Suppressor macrophage treated with lipopolysaccharide for 4 hours (primary cell): ENCODE data around the gene MRPL39.

Experiments used
- DNase-seq: peaks from one replicate; pipeline ENCODE4 v3.0.0-alpha.2; 2020

MRPL39 gene

DNA sequence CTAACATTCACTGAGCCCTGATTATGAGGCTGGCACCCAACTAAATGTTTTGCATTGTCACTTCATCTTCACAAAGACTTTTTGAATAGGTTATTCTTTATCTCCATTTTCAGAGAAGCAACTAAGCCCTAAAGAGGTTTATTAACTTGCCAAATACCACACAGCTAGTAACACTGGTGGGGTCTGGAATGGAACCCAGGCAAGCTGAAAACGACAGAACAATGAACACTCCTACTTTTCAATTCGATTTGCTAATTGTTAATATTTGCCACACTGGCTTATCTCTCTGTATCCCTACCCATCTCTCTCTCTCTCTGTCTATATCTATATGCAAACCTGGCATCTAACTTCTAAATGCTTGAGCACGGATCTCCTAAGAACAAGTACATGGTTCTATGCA, 40.6 kb downstream of the MRPL39 start:
- DNase-seq = no peak

- peak; percentile 31 for DNase-seq
These were observed 41.7 kb downstream of the MRPL39 start for GRCh38 chr21:25565272-25566211.

DNA sequence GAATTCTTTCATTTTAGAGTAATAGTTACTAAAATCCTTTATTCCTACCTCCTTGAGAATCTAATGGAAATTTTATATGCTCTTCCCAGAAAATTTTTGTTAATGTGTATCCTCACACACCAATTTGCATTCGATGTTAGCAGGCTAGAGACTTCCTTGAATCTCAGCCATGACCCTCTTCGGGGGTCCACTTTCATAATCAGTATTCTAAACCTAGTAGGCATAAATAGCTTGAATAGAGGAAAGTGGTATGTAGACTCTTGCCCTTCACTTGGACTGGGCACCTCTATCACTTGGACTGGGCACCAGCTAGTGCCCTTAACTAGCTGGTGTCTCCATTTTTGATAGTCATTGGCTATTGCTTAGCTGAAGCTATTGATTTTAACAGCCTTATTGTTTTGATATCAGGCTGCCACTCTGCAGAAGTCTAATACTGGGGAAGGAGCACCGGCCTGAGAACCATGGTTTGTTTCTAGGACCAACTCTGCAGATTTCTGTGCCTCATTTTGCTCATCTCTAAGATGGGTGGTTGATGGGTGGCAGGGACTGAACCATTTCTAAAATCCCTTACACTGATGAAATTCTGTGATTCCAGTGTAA, 42.8 kb downstream of the MRPL39 start:
- DNase-seq = peak; percentile 30

GRCh38 chr21:25563361-25564116, 43.7 kb downstream of the MRPL39 start:
- DNase-seq = peak; percentile 60

GRCh38 chr21:25562660-25563059, 44.6 kb downstream of the MRPL39 start:
- no peak for DNase-seq

DNA sequence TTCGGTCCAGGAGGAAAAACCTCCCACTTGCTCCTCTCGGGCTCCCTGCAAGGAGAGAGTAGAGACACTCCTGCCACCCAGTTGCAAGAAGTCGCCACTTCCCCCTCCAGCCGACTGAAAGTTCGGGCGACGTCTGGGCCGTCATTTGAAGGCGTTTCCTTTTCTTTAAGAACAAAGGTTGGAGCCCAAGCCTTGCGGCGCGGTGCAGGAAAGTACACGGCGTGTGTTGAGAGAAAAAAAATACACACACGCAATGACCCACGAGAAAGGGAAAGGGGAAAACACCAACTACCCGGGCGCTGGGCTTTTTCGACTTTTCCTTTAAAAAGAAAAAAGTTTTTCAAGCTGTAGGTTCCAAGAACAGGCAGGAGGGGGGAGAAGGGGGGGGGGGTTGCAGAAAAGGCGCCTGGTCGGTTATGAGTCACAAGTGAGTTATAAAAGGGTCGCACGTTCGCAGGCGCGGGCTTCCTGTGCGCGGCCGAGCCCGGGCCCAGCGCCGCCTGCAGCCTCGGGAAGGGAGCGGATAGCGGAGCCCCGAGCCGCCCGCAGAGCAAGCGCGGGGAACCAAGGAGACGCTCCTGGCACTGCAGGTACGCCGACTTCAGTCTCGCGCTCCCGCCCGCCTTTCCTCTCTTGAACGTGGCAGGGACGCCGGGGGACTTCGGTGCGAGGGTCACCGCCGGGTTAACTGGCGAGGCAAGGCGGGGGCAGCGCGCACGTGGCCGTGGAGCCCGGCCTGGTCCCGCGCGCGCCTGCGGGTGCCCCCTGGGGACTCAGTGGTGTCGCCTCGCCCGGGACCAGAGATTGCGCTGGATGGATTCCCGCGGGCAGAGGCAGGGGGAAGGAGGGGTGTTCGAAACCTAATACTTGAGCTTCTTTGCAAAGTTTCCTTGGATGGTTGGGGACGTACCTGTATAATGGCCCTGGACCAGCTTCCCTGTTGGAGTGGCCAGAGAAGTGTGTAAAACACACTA, 45.3 kb downstream of the MRPL39 start:
- DNase-seq = peak; percentile 97

GRCh38 chr21:25560891-25561290, 46.4 kb downstream of the MRPL39 start:
- DNase-seq = peak; percentile 66

- peak; percentile 93 for DNase-seq
These were observed 47.0 kb downstream of the MRPL39 start for GRCh38 chr21:25560271-25560685.

- DNase-seq = peak; percentile 71
These were observed 47.5 kb downstream of the MRPL39 start for GRCh38 chr21:25559746-25560145.

GRCh38 chr21:25558123-25558522, 49.2 kb downstream of the MRPL39 start:
- DNase-seq = no peak

GRCh38 chr21:25557180-25557579, 50.1 kb downstream of the MRPL39 start:
- DNase-seq = peak; percentile 24

- DNase-seq = no peak
These were observed 51.2 kb downstream of the MRPL39 start for GRCh38 chr21:25556091-25556490.

GRCh38 chr21:25555492-25555891, 51.8 kb downstream of the MRPL39 start:
- DNase-seq = no peak

- no peak for DNase-seq
These were observed 54.4 kb downstream of the MRPL39 start for GRCh38 chr21:25552856-25553255.

DNA sequence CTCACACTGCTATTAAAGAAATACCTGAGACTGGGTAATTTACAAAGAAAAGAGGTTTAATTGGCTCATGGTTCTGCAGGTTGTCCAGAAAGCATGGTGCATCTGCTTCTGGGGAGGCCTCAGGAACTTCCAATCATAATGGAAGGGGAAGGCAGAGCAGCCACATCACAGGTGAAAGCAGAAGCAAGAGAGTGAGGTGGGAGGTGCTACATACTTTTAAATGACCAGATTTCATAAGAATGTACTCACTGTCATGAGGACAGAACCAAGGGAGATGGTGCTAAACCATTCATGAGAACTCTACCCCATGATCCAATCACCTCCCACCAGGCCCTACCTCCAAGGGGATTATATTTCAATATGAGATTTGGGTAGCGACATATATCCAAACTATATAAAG, 55.7 kb downstream of the MRPL39 start:
- DNase-seq = peak; percentile 3

DNA sequence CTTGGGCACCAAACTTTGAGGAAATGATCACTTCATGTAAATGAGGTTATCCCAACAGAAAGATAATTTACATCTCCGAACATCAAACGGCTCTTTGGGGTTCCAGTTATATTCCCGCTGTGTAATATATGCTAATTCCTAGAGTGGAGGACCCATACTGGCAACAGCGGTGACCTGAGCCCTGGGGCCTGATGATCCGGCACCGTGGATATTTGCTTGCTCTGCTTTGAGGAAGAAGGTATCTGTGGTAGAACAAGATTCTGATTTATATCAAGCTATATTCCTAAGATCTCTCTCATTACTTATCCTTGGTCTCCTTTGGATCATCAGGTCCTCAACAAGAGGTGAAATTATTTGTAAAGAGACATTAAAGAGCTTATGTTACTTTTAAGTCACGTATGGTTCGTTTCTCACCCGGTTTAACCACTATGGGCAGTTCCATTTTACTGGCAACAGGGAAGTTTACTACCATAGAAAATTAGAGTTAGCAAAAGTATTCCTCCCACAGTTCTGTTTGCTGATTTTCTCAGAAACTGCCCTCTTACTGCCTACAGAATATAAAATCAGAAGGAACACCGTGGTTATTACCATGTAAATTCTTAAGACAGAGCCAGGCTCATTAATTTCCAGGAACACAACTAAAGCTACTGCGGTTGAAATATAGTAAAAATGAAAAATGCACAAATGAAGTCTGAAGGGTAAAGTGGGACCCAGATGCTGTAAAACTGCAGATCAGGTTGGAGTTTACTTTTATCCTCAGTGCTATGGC, 56.7 kb downstream of the MRPL39 start:
- DNase-seq = no peak

DNA sequence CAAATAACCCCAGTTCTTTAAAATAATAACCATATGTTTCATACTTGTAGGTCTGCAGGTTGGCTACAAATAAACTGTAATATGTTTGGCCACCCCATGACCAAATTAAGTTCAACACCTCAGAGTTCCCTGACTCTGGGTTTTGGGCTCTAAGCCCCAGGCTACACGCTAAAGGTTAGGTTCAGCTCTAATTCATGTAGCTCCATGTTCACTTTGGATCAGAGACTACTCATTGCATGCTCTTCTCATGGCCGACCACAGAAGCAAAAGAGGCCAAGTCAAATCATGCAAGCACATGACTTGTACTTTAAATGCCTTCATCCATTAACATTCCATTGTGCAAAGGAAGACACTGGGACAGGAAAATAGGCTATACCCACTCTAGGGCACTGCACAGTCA, 66.2 kb downstream of the MRPL39 start:
- no peak for DNase-seq

DNA sequence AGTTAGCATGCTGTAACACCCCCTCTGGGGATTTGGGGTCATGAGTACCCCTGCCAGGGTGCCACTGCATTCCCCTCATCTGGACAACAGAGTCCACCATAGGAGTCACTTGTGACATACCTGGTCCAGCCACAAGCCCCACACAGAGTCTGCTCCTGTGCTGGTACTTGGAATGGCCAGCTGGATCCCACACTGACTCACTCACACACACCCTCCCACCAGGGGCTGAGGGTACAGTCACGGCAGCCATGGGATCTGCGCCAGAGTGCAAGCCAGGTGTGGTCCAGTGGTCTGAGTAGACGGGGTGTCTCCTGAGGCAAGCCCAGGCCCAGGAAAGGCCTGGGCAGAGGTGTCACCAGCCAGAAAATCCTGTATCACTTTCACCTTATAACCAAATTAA, 67.7 kb downstream of the MRPL39 start:
- DNase-seq = no peak

GRCh38 chr21:25537174-25537573, 70.1 kb downstream of the MRPL39 start:
- DNase-seq = no peak

DNA sequence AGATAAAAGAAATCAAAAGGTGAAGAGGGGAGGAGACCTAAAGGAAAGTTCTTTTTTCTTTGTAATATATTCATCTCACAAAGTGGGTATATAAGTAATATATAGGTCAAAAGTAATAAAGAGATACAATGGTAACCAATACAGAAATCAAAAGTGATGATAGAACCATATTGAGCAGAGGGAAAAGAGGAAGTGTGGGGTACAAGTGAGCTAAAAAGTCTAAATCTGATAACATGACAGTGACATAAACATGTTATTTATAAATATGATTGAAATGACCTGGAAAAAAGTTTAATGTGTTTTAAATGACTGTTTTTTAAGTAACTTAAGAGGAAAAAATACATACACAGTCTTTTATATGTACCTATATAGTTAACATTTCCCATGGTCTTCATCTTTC, 70.5 kb downstream of the MRPL39 start:
- peak; percentile 33 for DNase-seq

GRCh38 chr21:25535849-25536248, 71.4 kb downstream of the MRPL39 start:
- DNase-seq = no peak
